ENCODE results near the gene HOXD4. TPM values are rescaled to one million over a fixed set of nuclear protein-coding genes. Genes with fewer than 3 reads are reported as not detected.

The HOXD4 gene
- total and polyA plus RNA-seq, 2 of the 4 experiments (the other 2 are of a cell fraction) = not detected

DNA sequence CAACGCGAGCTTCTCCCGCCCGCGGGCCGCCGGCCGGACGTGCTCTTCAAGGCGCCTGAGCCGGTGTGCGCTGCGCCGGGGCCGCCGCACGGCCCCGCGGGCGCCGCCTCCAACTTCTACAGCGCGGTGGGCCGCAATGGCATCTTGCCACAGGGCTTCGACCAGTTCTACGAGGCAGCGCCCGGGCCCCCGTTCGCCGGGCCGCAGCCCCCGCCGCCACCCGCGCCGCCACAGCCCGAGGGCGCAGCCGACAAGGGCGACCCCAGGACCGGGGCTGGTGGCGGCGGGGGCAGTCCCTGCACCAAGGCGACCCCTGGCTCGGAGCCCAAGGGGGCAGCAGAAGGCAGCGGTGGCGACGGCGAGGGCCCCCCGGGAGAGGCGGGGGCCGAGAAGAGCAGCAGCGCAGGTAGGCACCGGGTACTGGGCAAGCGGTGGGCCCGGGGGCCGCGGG lies 43.6 kb upstream of the HOXD4 start:
- no peak overlapping the region for H2BK20ac ChIP-seq (ENCODE audit: low read depth, low read length)
- DNase-seq = no peak
- no peaks in the 10 kb centered on the region for H4K20me1 ChIP-seq (ENCODE audit: insufficient read depth, low read length)
- H3K27ac ChIP-seq (ENCODE audit: insufficient read depth, low read length) = no peak overlapping the region
- no peak overlapping the region for H2BK120ac ChIP-seq (ENCODE audit: low read depth, low read length)
- peaks cover 93% of the 10 kb centered on the region for H3K27me3 ChIP-seq (ENCODE audit: control insufficient read depth, insufficient read depth, low read length)
- no peak overlapping the region for H3K14ac ChIP-seq (replicated peaks; ENCODE audit: low read depth, low read length)
- H3K4me2 ChIP-seq (ENCODE audit: low read depth, low read length) = no peak overlapping the region
- H3K4me3 ChIP-seq (ENCODE audit: insufficient read depth, low read depth, low read length) = no peak overlapping the region
- no peaks in the 10 kb centered on the region for H3K79me1 ChIP-seq (ENCODE audit: low read depth in 1 of 2, low read length in 2 of 2)
- dilution Hi-C loops (cut with HindIII; ENCODE audit: low sequenced_read_pairs, unreplicated experiment) (no loop called here), intact Hi-C loops (cut with micrococcal nuclease) (no loop called here), in situ Hi-C loops (cut with MboI; ENCODE audit: low sequenced_read_pairs) (no loop called here)
- H2BK15ac ChIP-seq (ENCODE audit: low read depth, low read length) = no peak overlapping the region
- no peak overlapping the region for H2BK5ac ChIP-seq (ENCODE audit: low read depth, low read length, poor library complexity, severe bottlenecking)
- no peak overlapping the region for H3K4ac ChIP-seq (ENCODE audit: low read depth, low read length)
- H3K56ac ChIP-seq (ENCODE audit: extremely low read depth, insufficient read depth, low read length) = no peak overlapping the region
- H4K5ac ChIP-seq (ENCODE audit: low read depth, low read length) = no peak overlapping the region
- H3K23ac ChIP-seq (ENCODE audit: low read depth, low read length) = no peak overlapping the region
- H4K8ac ChIP-seq (ENCODE audit: low read depth in 2 of 2, low read length in 2 of 2) = no peak overlapping the region
- H3K9me1 ChIP-seq (ENCODE audit: insufficient read depth, low read length) = no peaks in the 10 kb centered on the region
- no peak overlapping the region for H3K9ac ChIP-seq (ENCODE audit: low read depth, low read length)
- BruUV-seq (replicated peaks) = no TSS peak
- H3K9me3 ChIP-seq (ENCODE audit: control insufficient read depth, insufficient read depth, low read length) = peaks cover 5% of the 10 kb centered on the region
- H2AK5ac ChIP-seq (ENCODE audit: low read depth, low read length) = no peak overlapping the region
- no peak overlapping the region for H2AFZ ChIP-seq (replicated peaks; ENCODE audit: low read length, poor library complexity)
- WGBS, 2 experiments (ENCODE audit: extremely low coverage in 2 of 2, insufficient read length in 1 of 2) = 3% methylated on average over 29 of the region's 59 CpGs; no CpG with 5 or more reads in 1 of the 2 experiments
- POLR2A ChIA-PET (ENCODE audit: unreplicated experiment) = no interaction called here
- no peaks in the 10 kb centered on the region for H3K36me3 ChIP-seq (ENCODE audit: control insufficient read depth, insufficient read depth, low read length)
- no peak for ATAC-seq (ENCODE audit: low read depth)
- no peaks in the 10 kb centered on the region for H3K4me1 ChIP-seq (ENCODE audit: control insufficient read depth, insufficient read depth, low read length)
- CTCF ChIA-PET = no interaction called here
- H2AK9ac ChIP-seq (replicated peaks; ENCODE audit: low read depth, low read length, poor library complexity) = no peak overlapping the region
- no peak overlapping the region for H3K18ac ChIP-seq (ENCODE audit: low read depth, low read length)
- TF ChIP-seq MXI1 (IDR thresholded peaks at IDR 0.05; ENCODE audit: borderline replicate concordance, low read depth, low read length) (no peak), MAZ (IDR thresholded peaks at IDR 0.05; ENCODE audit: borderline replicate concordance, low read depth, low read length) (no peak), RCOR1 (IDR thresholded peaks at IDR 0.05; ENCODE audit: insufficient replicate concordance, low read length) (no peak), SMC3 (IDR thresholded peaks at IDR 0.05; ENCODE audit: low read depth, low read length) (no peak)
- TF ChIP-seq, protein P1, sequence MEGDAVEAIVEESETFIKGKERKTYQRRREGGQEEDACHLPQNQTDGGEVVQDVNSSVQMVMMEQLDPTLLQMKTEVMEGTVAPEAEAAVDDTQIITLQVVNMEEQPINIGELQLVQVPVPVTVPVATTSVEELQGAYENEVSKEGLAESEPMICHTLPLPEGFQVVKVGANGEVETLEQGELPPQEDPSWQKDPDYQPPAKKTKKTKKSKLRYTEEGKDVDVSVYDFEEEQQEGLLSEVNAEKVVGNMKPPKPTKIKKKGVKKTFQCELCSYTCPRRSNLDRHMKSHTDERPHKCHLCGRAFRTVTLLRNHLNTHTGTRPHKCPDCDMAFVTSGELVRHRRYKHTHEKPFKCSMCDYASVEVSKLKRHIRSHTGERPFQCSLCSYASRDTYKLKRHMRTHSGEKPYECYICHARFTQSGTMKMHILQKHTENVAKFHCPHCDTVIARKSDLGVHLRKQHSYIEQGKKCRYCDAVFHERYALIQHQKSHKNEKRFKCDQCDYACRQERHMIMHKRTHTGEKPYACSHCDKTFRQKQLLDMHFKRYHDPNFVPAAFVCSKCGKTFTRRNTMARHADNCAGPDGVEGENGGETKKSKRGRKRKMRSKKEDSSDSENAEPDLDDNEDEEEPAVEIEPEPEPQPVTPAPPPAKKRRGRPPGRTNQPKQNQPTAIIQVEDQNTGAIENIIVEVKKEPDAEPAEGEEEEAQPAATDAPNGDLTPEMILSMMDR (conservative IDR thresholded peaks at IDR 0.05; ENCODE audit: low read depth, low read length) = no peak
- TF ChIP-seq, protein P2, sequence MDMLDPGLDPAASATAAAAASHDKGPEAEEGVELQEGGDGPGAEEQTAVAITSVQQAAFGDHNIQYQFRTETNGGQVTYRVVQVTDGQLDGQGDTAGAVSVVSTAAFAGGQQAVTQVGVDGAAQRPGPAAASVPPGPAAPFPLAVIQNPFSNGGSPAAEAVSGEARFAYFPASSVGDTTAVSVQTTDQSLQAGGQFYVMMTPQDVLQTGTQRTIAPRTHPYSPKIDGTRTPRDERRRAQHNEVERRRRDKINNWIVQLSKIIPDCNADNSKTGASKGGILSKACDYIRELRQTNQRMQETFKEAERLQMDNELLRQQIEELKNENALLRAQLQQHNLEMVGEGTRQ (IDR thresholded peaks at IDR 0.05; ENCODE audit: low read depth, low read length) = no peak
- TF ChIP-seq, protein P3, sequence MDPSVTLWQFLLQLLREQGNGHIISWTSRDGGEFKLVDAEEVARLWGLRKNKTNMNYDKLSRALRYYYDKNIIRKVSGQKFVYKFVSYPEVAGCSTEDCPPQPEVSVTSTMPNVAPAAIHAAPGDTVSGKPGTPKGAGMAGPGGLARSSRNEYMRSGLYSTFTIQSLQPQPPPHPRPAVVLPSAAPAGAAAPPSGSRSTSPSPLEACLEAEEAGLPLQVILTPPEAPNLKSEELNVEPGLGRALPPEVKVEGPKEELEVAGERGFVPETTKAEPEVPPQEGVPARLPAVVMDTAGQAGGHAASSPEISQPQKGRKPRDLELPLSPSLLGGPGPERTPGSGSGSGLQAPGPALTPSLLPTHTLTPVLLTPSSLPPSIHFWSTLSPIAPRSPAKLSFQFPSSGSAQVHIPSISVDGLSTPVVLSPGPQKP (IDR thresholded peaks at IDR 0.05; ENCODE audit: borderline replicate concordance, low read depth, low read length) = no peak
- no peak overlapping the region for H4K91ac ChIP-seq (ENCODE audit: insufficient read depth, low read depth, low read length)
